ENCODE measurements around the gene ZNF784.
A peak's percentile ranks its signal among the peaks of the same experiment; 100 is the strongest.

Gene ZNF784

DNA sequence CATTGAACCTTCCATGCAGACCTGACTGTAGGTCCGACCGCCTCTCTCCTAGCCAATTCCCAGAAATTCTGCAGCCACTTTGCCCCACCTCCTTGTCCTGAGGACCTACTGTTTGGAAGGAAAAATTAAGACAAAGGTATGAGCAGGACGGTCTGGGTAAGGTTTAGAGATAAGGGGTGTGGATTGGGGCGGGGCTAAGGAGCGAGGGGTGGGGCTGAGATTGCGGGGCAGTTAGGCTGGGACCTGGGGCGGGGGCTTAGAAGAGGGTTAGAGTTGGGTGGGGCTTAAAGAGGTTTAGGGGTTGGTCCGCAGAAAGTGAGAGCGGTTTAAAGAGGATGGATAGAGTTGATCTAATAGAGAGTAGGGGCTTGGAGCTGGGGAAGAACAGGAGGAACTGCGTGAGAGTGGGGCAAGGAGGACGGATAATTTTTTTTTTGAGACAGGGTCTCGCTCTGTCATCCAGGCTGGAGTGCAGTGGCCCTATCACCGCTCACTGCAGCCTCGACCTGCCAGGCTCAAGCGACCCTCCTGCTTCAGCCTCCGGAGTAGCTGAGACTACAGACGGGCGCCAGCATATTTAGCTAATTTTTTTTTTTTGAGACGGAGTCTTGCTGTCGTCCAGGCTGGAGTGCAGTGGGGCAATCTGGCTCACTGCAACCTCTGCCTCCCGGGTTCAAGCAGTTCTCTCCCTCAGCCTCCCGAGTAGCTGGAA is 20.6 kb downstream of the ZNF784 start:
- peaks cover 36% of the 10 kb centered on the region for H3K79me2 ChIP-seq (ENCODE audit: insufficient read depth, low read length)
- ATAC-seq (ENCODE audit: insufficient read depth, low read depth) (no peak), DNase-seq (no peak)
- H4K20me1 ChIP-seq (ENCODE audit: insufficient read depth, low read length), result peaks cover 3% of the 10 kb centered on the region; the same call in 1 of the 2 replicates
- peaks cover 58% of the 10 kb centered on the region for H3K4me1 ChIP-seq (ENCODE audit: insufficient read depth, low read length)
- TF ChIP-seq, protein P1, sequence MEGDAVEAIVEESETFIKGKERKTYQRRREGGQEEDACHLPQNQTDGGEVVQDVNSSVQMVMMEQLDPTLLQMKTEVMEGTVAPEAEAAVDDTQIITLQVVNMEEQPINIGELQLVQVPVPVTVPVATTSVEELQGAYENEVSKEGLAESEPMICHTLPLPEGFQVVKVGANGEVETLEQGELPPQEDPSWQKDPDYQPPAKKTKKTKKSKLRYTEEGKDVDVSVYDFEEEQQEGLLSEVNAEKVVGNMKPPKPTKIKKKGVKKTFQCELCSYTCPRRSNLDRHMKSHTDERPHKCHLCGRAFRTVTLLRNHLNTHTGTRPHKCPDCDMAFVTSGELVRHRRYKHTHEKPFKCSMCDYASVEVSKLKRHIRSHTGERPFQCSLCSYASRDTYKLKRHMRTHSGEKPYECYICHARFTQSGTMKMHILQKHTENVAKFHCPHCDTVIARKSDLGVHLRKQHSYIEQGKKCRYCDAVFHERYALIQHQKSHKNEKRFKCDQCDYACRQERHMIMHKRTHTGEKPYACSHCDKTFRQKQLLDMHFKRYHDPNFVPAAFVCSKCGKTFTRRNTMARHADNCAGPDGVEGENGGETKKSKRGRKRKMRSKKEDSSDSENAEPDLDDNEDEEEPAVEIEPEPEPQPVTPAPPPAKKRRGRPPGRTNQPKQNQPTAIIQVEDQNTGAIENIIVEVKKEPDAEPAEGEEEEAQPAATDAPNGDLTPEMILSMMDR (IDR thresholded peaks at IDR 0.05; ENCODE audit: borderline replicate concordance, extremely low read depth, low read length, poor library complexity, severe bottlenecking), result no peak
- TF ChIP-seq EZH2 (IDR thresholded peaks at IDR 0.05; ENCODE audit: borderline replicate concordance, low read depth, low read length, severe bottlenecking), result no peak
- peaks cover 11% of the 10 kb centered on the region for H3K36me3 ChIP-seq (ENCODE audit: insufficient read depth, low read length)
- no peak overlapping the region for H2AFZ ChIP-seq (ENCODE audit: low read depth, low read length)
- H3K9me3 ChIP-seq (ENCODE audit: insufficient read depth, low read length, severe bottlenecking), result no peaks in the 10 kb centered on the region
- peak overlapping the region; percentile 95; the same call in 1 of the 2 replicates for H3K9ac ChIP-seq (ENCODE audit: low read depth, low read length)
- no peaks in the 10 kb centered on the region for H3K27me3 ChIP-seq (ENCODE audit: insufficient read depth, low read length, poor library complexity)
- H3K4me2 ChIP-seq (ENCODE audit: insufficient read depth, low read length), result peak overlapping the region; percentile 95
- peak overlapping the region; percentile 25; the same call in 1 of the 2 replicates for H3K27ac ChIP-seq (ENCODE audit: low read length)
- peak overlapping the region in 1 of 2 experiments; percentile 83; a peak in 1 of 4 replicates for H3K4me3 ChIP-seq (ENCODE audit: low read depth in 1 of 2, low read length in 2 of 2)

DNA sequence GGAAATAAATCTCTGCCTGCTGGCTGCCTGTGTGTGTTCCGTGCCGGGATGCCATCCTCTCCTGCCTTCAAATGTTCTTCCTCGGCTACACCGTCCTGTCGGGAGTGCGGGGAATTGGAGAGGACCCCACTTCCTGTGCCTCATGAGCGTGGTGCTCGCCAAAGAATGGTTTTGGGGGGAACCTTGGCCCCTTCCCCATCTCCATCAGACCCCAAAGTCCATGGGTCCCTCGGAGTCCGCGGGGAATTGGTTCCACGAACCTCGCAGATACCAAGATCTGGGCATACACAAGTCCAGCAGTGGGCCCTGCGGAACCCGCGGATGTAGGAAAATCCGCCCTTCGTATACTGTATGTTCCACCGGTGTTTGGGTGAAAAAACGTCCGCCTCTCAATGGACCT is 21.3 kb downstream of the ZNF784 start:
- peaks cover 9% of the 10 kb centered on the region for H3K36me3 ChIP-seq (ENCODE audit: insufficient read depth, low read length)
- H3K27ac ChIP-seq (ENCODE audit: low read length), result no peak overlapping the region
- no peaks in the 10 kb centered on the region for H3K9me3 ChIP-seq (ENCODE audit: insufficient read depth, low read length, severe bottlenecking)
- H3K27me3 ChIP-seq (ENCODE audit: insufficient read depth, low read length, poor library complexity), result no peaks in the 10 kb centered on the region
- no peak overlapping the region for H3K9ac ChIP-seq (ENCODE audit: low read depth, low read length)
- no peak overlapping the region for H3K4me3 ChIP-seq (ENCODE audit: low read depth in 1 of 2, low read length in 2 of 2)
- no peak overlapping the region for H2AFZ ChIP-seq (ENCODE audit: low read depth, low read length)
- no peak overlapping the region for H3K4me2 ChIP-seq (ENCODE audit: insufficient read depth, low read length)
- no peak for ATAC-seq (ENCODE audit: insufficient read depth, low read depth)
- H3K4me1 ChIP-seq (ENCODE audit: insufficient read depth, low read length), result peaks cover 62% of the 10 kb centered on the region
- no peak for DNase-seq
- TF ChIP-seq, protein P1 (IDR thresholded peaks at IDR 0.05; ENCODE audit: borderline replicate concordance, extremely low read depth, low read length, poor library complexity, severe bottlenecking), result no peak
- no peak for TF ChIP-seq EZH2 (IDR thresholded peaks at IDR 0.05; ENCODE audit: borderline replicate concordance, low read depth, low read length, severe bottlenecking)
- H4K20me1 ChIP-seq (ENCODE audit: insufficient read depth, low read length), result no peaks in the 10 kb centered on the region
- H3K79me2 ChIP-seq (ENCODE audit: insufficient read depth, low read length), result peaks cover 36% of the 10 kb centered on the region

- Histone ChIP-seq H3K79me2 (ENCODE audit: insufficient read depth, low read length) (peaks cover 35% of the 10 kb centered on the region), H3K36me3 (ENCODE audit: insufficient read depth, low read length) (peaks cover 15% of the 10 kb centered on the region), H3K4me2 (ENCODE audit: insufficient read depth, low read length) (no peak overlapping the region), H3K9ac (ENCODE audit: low read depth, low read length) (no peak overlapping the region), H3K27me3 (ENCODE audit: insufficient read depth, low read length, poor library complexity) (no peaks in the 10 kb centered on the region), H3K4me3 (ENCODE audit: low read depth in 1 of 2, low read length in 2 of 2) (no peak overlapping the region), H4K20me1 (ENCODE audit: insufficient read depth, low read length) (no peaks in the 10 kb centered on the region), H3K27ac (ENCODE audit: low read length) (no peak overlapping the region), H3K9me3 (ENCODE audit: insufficient read depth, low read length, severe bottlenecking) (no peaks in the 10 kb centered on the region), H2AFZ (ENCODE audit: low read depth, low read length) (no peak overlapping the region), H3K4me1 (ENCODE audit: insufficient read depth, low read length) (peaks cover 58% of the 10 kb centered on the region)
- no peak for DNase-seq
- no peak for ATAC-seq (ENCODE audit: insufficient read depth, low read depth)
- TF ChIP-seq EZH2 (IDR thresholded peaks at IDR 0.05; ENCODE audit: borderline replicate concordance, low read depth, low read length, severe bottlenecking), result no peak
- TF ChIP-seq, protein P1 (IDR thresholded peaks at IDR 0.05; ENCODE audit: borderline replicate concordance, extremely low read depth, low read length, poor library complexity, severe bottlenecking), result no peak
Observed at GRCh38 chr19:55602104-55603001, 22.0 kb downstream of the ZNF784 start.
